ENCODE data around the gene BCO2. TPM values are rescaled to one million over a fixed set of nuclear protein-coding genes. Genes with fewer than 3 reads are reported as not detected.

BCO2 gene
- total and polyA plus RNA-seq, 2 experiments from 2014 or later: 0.63 to 1.1 TPM

GRCh38 chr11:112143597-112143996, 31.7 kb upstream of the BCO2 start:
- no peaks in the 10 kb centered on the region for H3K4me1 Mint-ChIP-seq

More at GRCh38 chr11:112143597-112143996, 31.7 kb upstream of the BCO2 start:
- H3K4me3 ChIP-seq: no peak overlapping the region
- H3K27me3 ChIP-seq (ENCODE audit: insufficient read depth): no peaks in the 10 kb centered on the region
- Mint-ChIP-seq H3K4me3 (no peak overlapping the region), H3K27ac (no peak overlapping the region), H3K9me3 (no peaks in the 10 kb centered on the region), H3K27me3 (ENCODE audit: insufficient read depth, low read depth, poor library complexity) (peaks cover 4% of the 10 kb centered on the region), H3K36me3 (ENCODE audit: low read depth) (no peaks in the 10 kb centered on the region)
- DNase-seq (ENCODE audit: low spot score): no peak
- H4K20me1 ChIP-seq (replicated peaks; ENCODE audit: insufficient read depth): no peaks in the 10 kb centered on the region
- no peaks in the 10 kb centered on the region for H3K9me2 ChIP-seq (ENCODE audit: insufficient read depth)
- H3K27ac ChIP-seq (ENCODE audit: low read depth): no peak overlapping the region
- no peak for TF ChIP-seq NANOG (IDR thresholded peaks at IDR 0.05; ENCODE audit: borderline replicate concordance)
- no peak for TF ChIP-seq EZH2 (IDR thresholded peaks at IDR 0.05; ENCODE audit: low read depth, unreplicated experiment)
- TF ChIP-seq REST (IDR thresholded peaks at IDR 0.05; ENCODE audit: unreplicated experiment): no peak
- TF ChIP-seq EZH2phosphoT487 (IDR thresholded peaks at IDR 0.05; ENCODE audit: unreplicated experiment): no peak
- TF ChIP-seq ZNF331 (CRISPR knock-in tag; IDR thresholded peaks at IDR 0.05; ENCODE audit: low read depth): no peak
- TF ChIP-seq CREB1 (CRISPR knock-in tag; IDR thresholded peaks at IDR 0.05; ENCODE audit: low read depth): no peak
- no peak for TF ChIP-seq JUNB (IDR thresholded peaks at IDR 0.05; ENCODE audit: unreplicated experiment)
- TF ChIP-seq STAT1 (IDR thresholded peaks at IDR 0.05; ENCODE audit: unreplicated experiment): no peak
- no peak for TF ChIP-seq CTCF (conservative IDR thresholded peaks at IDR 0.05; ENCODE audit: low read depth in 2 of 2)
- no peak for TF ChIP-seq POLR2AphosphoS5 (IDR thresholded peaks at IDR 0.05; ENCODE audit: low read depth)
- TF ChIP-seq ETS1 (IDR thresholded peaks at IDR 0.05): no peak
- TF ChIP-seq ZNF462 (CRISPR knock-in tag; IDR thresholded peaks at IDR 0.05): no peak
- no peak for TF ChIP-seq ZNF114 (CRISPR knock-in tag; IDR thresholded peaks at IDR 0.05)
- no peak for ATAC-seq
- H3K36me3 ChIP-seq (ENCODE audit: insufficient read depth): no peaks in the 10 kb centered on the region
- H3K4me1 ChIP-seq (ENCODE audit: insufficient read depth): no peaks in the 10 kb centered on the region
- no peaks in the 10 kb centered on the region for H3F3A ChIP-seq (replicated peaks; ENCODE audit: low read depth)
- no peaks in the 10 kb centered on the region for H3K79me2 ChIP-seq (replicated peaks; ENCODE audit: insufficient read depth)
- H3K4me2 ChIP-seq: no peak overlapping the region
- no peak overlapping the region for H2AFZ ChIP-seq

Data from GM23338 (cell line).